ENCODE data around the gene SLC44A1.
A peak's percentile ranks its signal among the peaks of the same experiment; 100 is the strongest.

Gene SLC44A1

GRCh38 chr9:105437704-105438103, 193.3 kb downstream of the SLC44A1 start:
- DNase-seq = no peak

GRCh38 chr9:105438141-105438806, 193.8 kb downstream of the SLC44A1 start:
- no peak for DNase-seq

GRCh38 chr9:105439428-105439827, 195.0 kb downstream of the SLC44A1 start:
- no peak for DNase-seq

- no peak for DNase-seq
Observed at GRCh38 chr9:105441616-105442160, 197.2 kb downstream of the SLC44A1 start.

DNA sequence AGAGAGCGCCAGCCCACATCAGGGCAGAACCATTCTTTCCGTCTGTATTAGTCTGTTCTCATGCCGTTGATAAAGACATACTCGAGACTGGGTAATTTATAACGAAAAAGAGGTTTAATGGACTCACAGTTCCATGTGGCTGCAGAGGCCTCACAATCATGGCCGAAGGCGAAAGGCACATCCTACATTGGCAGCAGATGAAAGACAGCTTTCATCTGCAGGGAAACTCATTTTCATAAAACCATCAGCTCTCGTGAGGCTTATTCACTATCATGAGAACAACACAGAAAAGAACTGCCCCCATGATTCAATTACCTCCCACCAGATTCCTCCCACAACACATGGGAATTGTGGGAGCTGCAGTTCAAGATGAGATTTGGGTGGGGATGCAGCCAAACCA, 198.7 kb downstream of the SLC44A1 start:
- DNase-seq = no peak

DNA sequence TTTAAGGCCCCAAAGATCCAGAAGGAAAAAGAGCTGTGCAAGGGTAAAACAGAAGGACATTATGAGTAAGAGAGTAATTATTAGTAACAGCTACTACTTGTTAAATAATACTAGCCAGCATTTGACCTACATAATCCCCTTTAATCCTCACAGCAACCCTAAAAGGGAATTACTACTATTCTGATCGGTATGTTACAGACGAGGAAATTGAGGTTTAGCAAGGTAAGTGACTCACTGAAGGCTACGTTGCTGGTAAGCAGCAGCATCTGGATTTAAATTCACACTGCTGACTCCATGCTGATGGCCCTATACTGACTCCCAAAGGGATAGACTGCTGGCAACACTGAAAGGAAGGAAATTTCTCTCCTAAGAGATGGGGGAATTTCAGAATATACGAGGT, 199.7 kb downstream of the SLC44A1 start:
- no peak for DNase-seq

DNA sequence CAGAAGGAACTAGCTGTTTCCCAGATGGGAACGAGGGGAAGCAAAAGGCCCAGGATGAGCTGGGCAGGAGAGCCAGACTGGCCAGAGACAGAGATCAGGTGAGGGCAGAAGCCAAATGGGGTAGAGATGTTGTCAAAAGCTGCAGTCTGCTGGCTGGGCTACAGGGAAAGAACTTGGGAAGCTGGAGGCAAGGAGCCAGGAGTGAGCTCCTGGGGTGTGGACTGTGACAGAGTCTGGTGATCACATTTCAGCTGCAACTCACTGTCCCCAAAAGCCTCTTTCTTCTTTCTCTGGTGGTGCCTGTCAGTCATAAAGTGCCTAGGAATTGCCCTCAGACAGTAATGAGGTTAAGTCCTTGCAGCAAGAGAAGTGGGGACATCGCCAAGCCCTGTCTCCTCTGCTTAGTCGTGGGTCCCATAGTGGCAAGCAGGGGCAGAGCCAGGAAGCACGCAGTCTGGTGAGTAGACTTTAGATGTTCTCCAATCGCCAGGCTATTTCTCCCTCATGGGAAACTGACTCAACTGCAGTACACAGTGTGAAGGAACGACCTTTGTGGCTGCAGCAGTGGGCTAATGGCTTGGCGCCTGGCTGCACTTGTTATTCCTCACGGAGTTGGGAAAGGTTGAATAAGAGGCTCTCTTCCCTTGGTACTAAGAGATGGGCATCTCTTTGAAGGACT, 200.9 kb downstream of the SLC44A1 start:
- no peak for DNase-seq

GRCh38 chr9:105447386-105447813, 202.9 kb downstream of the SLC44A1 start:
- no peak for DNase-seq

DNA sequence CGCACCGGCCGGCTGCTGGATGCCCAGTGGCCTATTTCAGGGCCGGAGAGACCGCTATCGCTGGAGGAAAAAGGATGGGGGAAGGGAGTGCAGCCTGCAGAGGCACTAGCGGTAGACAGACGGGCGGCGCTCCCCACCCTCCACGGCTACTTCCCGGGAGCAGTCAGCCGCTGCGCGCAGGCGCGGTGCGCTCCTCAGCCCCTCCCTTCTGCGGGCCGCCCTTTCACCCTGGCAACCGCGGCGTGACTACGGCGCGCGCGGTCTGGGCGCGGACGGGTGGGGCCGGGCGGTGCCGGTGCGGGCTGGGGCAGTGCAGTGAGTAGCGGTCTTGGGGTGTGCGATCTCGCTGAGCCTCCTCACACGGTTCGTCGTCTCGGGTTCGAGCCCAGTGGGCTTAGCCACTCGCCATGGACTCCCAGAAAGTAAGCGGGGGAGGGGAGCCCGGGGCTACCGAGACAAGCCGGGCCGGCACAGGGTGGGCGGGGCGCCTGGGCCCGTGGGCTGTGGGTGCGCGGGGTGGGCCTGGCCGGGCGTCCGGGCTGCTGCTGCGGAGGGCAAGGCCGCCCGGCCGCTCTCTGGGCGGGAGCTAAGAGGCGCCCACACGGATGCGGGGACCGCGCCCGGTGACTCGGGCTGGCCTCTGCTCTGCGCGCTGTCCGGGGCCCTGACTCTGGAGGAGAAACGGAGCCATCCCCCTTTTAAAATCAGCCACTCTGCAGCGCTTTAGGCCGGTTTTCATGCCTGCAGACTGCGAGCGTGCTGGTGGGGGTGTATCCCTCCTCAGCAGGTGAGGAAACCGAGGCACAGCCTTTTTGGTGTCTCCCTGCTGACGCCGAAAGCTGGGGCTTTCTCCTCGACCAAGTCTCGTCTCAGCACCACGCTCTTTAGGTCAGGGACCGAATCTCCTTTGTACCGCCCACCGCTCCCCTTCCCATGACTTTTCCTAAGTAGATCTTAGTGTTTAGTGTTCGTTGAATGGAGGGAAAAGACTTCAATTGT, 203.7 kb downstream of the SLC44A1 start, which contains the start of gene FSD1L:
TSS of gene FSD1L (plus strand) at position 221 of the 999 bp plus-strand sequence. CDS start at position 408, 187 bp downstream.
- DNase-seq = peak; percentile 55 to 88 (median 60)

- no peak for DNase-seq
Observed at GRCh38 chr9:105449081-105449480, 204.6 kb downstream of the SLC44A1 start.

DNA sequence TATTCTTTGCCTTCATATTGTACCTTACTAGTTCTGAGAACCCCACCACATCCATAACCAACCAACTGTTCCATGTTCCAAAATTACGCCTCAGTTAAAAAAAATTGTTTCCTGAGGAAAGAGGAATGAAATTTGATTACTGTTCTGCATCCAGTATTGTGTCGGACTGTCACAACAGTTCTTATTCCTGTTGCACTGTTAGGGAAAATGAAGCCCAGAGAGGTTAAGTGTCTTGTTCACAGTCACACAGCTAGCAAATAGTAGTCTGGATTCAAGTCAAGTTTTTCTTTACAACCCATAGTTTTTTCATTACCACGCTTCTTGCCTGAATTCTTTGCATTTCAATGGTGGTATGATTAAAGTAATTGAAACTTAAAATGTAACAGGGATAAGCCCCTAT, 207.7 kb downstream of the SLC44A1 start:
- no peak for DNase-seq

- DNase-seq = no peak
Observed at GRCh38 chr9:105455836-105456475, 211.5 kb downstream of the SLC44A1 start.

GRCh38 chr9:105457560-105458294, 213.3 kb downstream of the SLC44A1 start:
- no peak for DNase-seq

DNA sequence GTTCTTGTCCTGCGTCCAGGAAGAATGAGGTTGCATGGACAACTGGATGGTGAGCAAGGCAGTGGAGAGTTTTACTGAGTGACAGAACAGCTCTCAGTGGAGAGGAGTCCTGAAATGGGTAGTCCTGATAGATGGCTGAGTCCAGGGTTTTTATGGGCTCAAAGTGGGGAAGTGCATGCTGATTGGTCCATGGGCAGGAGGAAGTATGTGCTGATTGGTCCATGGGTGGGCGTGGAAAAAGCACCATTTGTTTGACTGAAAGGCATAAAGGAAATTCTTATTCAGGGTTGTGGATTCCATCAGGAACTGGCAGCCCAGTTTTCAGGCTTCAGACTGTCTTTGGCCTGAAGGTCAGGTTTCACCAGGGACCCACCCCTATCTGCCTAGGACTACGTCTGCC, 214.0 kb downstream of the SLC44A1 start:
- DNase-seq = no peak

DNA sequence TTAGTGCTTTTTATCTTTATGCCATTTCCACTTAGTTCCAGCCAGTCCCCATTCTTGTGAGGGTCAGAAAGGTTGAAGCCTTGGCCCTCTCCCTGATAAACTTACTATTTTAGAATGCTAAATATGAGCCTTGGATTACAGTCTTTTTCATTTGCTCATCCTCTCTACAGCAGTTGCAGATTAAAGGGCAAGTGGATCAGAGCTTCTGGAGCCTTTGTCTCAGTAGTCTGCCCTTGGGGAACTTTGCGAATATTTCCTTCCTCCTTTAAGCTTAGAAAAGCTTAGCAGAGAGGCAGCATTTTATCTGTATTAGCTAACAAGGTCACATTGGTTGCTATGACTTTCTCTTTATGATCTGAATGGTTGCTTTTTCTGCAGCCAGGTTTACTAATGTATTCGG, 214.9 kb downstream of the SLC44A1 start:
- DNase-seq = no peak

DNA sequence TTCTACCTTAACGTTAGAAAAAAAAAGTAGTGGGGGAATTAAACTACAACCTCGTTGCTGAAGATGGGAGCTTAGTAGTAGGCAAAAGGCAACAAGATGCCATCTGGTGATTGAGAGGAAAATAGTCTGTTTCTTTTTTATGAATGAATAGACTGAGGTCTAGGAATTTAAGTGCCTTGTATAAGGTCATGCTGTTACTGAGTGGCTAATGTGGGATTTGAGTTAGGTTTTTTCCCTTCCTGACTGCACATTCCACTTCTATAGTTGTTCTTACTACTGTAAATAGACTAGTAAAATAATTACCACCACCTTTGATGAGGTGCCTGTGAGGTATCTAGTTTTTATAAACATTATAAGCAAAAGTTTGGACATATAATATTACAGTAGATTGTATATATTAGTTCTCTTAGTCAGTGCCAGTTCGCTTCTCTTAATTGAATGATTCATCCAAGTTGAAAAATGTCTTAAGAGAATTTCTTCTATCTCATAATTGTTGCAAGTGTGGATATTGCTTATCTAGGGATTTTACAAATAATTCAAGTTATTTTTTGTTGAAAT, 222.5 kb downstream of the SLC44A1 start:
- DNase-seq = no peak

- no peak for DNase-seq
Observed at GRCh38 chr9:105468875-105469274, 224.4 kb downstream of the SLC44A1 start.

DNA sequence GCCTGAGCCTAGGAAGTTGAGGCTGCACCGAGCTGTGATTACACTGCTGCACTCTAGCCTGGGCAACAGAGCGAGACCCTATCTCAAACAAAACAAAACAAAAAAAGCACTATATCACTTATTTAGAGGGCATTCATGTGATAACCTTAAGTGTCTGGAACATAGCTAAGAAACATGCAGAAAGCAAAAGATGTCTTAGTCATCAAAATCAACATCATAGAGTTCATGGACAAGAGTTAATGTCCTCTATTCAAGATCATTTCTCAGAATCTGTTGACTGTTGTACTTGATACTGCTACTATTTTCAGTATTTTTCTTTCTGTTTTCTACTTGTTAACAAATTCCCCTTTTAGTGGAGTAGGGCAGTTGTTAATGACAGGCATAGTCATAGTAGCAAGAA, 228.8 kb downstream of the SLC44A1 start:
- no peak for DNase-seq

DNA sequence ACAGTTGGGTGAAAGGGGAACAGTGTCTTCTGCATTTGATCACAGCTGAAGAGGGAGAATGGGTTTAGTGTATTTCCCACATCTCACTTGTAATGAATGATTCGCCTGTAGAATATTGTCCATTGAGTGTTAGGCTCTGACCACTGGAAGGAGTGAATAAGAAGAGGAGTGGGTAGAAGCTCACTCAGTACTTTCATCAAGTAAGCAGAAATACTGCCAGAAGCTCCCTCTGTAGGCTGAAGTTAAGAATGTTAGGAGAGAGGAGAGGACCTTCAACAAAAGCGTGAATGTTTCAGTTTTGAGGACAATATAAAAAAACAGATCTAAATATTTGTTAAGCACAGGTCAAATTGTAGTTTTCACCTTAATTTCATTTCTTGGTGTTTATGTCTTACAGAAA, 230.9 kb downstream of the SLC44A1 start:
- DNase-seq = no peak

DNA sequence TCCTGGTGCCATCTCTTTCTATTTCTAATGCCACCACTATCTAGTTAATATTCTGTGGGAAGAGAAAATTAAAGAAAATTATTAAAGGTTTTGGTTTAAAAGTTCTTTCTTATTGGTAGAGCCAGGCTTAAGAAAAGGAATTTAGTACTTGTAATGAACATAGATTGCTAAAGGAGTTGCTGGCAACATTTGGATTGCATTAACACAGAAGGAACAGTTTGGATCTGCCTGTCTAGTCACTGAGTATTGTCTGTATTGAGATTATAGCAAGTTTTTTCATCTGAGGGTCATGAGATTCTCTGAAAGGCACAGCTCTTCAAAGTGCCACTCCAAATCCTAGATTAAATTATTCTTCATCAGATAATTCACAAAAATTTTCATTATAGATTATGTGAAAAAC, 235.4 kb downstream of the SLC44A1 start:
- no peak for DNase-seq

DNA sequence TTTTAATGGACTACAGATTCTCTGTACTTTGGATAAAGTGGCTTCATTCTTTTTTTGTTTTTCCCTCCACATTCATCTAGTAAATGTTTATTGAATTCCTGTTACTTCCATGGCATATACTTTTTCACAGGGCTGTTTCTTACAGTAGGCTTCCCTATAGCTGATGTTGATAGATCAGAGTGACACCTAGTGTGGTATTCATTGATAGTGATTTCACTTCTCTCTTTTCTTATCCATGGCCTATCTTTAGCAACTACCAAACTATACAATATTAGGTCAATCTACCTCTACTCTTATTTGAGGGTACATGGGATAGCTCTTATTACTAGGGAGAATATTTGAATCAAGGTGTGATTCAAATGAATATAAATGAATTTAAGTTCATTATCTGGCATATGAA, 239.2 kb downstream of the SLC44A1 start:
- no peak for DNase-seq

All from T-helper 1 cell (primary cell).